SK-MEL-5 (cell line): Measurements from ENCODE around the gene CEACAM1. TPM values are rescaled to one million over a fixed set of nuclear protein-coding genes. Genes with fewer than 3 reads are reported as not detected.
A peak's percentile ranks its signal among the peaks of the same experiment; 100 is the strongest.
"Not testable (repeated sequence)": the region's sequence is repeated elsewhere in the genome, so short reads cannot be mapped to it uniquely, and the experiment has no call there.

Source experiments
- DNase-seq: peaks from one replicate; pipeline ENCODE4 v3.0.0-alpha.2; 2016; ENCODE audit warnings: low read depth, low spot score
- in situ Hi-C: cut with HindIII; loops from 2 replicates; pipeline ENCODE4 v1.10.0; 2016; ENCODE audit warnings: low sequenced_read_pairs, high pct_unique_total_duplicates, low pct_unique_long_range_greater_than_20kb
- total RNA-seq: library from RNA; depleted of rRNA; stranded (reverse); fragments of >200 nt; shearing (Covaris generic); gene quantifications from 2 replicates; pipeline ENCODE4 v1.2.3, GENCODE V29; 2014

Gene CEACAM1
- total RNA-seq, 1 experiment from 2014 or later: 31.2 TPM

DNA sequence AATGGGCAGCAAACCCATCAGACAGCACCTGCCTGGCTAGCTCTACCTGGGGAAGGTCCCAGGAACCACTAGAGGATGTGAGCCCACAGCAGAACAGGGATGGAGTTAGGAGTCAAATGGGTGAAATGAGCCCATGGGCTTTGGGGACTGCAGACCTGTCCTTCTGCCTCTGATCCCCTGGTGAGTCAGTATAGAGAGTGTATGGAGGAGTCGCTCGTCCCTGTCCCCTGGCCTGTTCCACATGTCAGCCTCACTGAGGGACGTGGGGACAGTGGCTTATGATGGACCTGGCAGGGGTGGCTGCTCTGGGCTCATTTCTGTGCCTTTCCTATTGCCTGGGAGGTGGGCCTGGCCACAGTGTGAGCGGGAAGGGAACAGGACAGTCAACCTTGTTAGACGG lies 4.0 kb downstream of the CEACAM1 start:
- no peak for DNase-seq
- in situ Hi-C loops: no loop called here

DNA sequence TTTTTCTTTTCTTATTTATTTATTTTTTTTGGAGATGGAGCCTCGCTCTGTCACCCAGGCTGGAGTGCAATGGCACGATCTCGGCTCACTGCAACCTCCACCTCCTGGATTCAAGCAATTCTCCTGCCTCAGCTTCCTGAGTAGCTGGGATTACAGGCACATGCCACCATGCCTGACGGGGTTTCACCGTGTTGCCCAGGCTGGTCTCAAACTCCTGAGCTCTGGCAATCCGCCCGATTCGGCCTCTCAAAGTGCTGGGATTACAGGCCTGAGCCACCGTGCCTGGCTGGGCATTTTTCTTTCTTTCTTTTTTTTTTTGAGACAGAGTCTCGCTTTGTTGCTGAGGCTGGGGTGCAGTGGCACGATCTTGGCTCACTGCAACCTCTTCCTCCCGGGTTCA lies 6.0 kb downstream of the CEACAM1 start:
- in situ Hi-C loops, DNase-seq: not testable (repeated sequence)

GRCh38 chr19:42521346-42522030 lies 6.8 kb downstream of the CEACAM1 start:
- no peak for DNase-seq
- in situ Hi-C loops: no loop called here

DNA sequence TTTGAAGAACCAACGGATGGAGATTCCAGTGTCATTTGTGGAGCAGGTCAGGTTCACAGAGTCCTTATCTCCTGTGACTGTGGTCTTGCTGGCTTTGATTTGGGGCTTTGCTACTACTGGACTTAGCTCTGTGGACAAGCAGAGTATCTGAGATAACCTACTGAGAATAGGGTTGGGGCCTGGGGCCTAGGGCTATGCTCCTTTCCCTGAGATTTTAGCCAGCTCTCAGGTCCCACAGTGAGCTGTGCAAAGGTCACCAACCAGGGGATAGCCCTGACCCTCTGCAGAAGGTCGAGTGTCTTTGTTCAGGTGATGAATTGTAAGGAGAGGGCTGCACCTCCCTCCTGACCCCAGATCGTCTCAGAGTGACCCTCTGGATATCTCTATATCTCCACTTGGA lies 9.2 kb downstream of the CEACAM1 start:
- in situ Hi-C loops: no loop called here
- no peak for DNase-seq

DNA sequence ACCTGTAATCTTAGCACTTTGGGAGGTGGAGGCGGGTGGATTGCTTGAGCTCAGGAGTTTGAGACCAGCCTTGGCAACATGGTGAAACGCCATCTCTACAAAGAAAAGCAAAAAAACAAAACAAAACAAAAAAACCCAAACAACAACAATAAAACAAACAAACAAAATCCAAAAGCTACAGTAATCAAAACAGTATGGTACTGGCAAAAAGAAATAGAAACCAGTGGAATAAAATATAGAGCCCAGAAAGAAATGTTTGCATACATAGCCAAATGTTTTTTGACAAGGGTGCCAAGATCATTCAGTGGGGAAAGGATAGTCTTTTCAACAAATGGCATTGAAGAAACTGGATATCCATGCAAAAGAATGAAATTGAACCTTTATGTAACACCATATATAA lies 11.5 kb downstream of the CEACAM1 start:
- in situ Hi-C loops: no loop called here
- no peak for DNase-seq

DNA sequence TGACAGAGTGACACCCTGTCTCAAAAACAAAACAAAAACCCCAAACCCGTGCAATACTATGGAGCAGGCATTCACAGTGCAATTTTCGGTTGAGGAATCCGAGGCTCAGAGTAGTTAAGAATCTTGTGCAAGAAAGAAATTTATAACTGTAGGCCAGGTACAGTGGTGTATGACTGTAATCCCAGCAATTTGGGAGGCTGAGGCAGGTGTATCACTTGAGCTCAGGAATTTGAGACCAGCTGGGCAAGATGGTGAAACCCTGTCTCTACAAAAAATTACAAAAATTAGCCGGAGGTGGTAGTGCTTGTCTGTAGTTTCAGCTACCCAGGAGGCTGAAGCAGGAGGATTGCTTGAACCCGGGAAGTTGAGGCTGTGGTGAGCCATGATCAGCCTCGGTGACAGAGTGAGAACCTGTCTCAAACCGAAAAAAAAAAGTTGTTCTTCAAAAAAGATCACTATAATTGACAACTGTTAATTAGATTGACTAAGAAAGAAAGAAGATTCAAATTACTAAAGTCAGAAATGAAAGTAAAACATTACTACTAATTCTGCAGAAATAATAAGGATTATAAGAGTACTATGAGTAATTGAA lies 12.9 kb downstream of the CEACAM1 start:
- in situ Hi-C loops: no loop called here
- DNase-seq: no peak

DNA sequence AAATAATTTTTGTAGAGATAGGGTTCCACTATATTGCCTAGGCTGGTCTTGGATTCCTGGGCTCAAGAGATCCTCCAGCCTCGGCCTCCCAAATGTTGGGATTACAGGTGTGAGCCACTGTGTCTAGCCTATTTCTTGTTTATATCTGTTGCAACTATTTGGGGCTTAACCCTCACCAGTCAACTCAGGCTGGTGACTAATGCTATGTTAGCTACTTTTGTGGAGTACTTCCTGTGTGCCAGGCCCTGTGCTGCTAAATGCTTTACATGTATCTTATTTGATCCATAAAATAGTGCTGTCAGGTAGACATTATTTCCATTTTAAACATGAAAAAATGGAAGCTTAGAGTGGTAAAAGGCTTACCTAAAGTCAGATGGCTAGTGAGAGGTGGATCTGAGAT lies 13.8 kb downstream of the CEACAM1 start:
- DNase-seq: no peak
- in situ Hi-C loops: no loop called here

DNA sequence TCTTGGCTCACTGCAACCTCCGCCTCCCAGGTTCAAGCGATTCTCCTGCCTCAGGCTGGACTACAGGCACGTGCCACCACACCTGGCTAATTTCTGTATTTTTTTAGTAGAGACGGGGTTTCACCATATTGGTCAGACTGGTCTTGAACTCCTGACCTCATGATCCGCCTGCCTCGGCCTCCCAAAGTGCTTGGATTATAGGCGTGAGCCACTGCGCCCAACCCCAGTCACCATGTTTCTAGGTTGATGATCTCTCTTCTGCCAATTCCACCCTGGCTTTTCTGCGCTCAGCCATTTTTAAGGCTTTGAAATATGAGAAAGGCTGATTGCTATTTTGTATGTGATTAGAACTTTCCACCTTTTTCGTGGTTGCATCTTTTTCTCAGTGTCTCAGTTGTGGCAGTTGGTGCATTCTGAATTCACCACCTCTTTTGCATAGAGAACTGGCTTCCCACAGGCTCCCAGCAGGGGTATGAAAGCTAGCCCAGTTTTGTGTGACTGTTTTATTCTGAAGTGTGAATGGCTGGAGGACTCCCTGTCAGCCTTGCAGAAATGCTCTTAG lies 15.5 kb downstream of the CEACAM1 start:
- in situ Hi-C loops: no loop called here
- DNase-seq: no peak

GRCh38 chr19:42512130-42512636 lies 16.1 kb downstream of the CEACAM1 start:
- no peak for DNase-seq
- in situ Hi-C loops: no loop called here

GRCh38 chr19:42511340-42511739 lies 16.9 kb downstream of the CEACAM1 start:
- in situ Hi-C loops: no loop called here

DNA sequence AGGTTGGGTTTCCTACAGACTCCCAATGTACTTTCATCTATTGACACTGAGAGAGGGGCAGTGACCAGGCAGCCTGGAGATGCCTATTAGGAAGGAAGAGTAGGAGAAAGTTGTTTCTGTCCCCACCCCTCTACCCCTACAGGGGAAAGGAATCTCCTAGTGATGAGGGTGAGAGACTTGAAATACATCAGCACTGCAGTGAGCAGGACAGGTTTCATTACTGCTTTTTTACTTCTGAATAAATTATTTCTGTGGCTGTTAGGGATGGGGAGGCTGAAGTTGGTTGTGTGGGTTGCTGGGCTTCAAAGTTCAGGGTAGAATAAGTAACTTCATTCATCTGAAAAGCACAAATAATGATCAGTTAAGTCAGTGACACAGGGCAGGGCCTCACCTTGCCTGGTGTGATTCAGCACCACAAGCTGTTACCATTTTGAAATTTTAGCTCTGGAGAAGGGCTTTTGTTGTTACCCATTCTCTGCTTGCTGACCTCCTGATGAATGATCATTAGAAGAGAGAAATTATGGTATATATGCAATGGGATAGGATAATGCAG lies 19.3 kb downstream of the CEACAM1 start:
- in situ Hi-C loops: no loop called here
- no peak for DNase-seq

More at GRCh38 chr19:42511340-42511739, 16.9 kb downstream of the CEACAM1 start:
- DNase-seq: no peak

DNA sequence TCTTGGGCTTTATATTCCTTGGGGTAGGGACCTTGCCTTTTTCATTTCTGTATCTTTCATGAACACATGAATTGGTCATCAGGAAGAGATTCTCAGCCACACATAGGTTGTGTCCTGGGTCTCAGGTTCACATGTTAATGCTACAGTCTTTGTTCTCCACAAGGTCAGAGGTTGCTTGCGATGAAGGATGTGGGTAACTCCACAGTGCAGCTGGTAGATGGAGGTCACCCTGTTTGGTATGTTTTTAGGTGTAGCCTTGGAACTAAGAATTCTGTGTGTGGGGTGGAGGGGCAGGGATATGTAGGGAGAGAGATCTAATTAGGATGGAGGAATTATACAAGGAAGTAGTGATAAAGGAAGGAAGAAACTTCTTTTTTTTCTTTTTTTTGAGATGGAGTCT lies 23.2 kb downstream of the CEACAM1 start:
- in situ Hi-C loops: no loop called here
- DNase-seq: no peak

- in situ Hi-C loops: no loop called here
- no peak for DNase-seq
Observed at GRCh38 chr19:42501733-42502132, 26.5 kb downstream of the CEACAM1 start.

- DNase-seq, in situ Hi-C loops: not testable (repeated sequence)
Observed at GRCh38 chr19:42501243-42501642, 27.0 kb downstream of the CEACAM1 start.

- in situ Hi-C loops: no loop called here
- no peak for DNase-seq
Observed at GRCh38 chr19:42498169-42498757, 30.0 kb downstream of the CEACAM1 start.

DNA sequence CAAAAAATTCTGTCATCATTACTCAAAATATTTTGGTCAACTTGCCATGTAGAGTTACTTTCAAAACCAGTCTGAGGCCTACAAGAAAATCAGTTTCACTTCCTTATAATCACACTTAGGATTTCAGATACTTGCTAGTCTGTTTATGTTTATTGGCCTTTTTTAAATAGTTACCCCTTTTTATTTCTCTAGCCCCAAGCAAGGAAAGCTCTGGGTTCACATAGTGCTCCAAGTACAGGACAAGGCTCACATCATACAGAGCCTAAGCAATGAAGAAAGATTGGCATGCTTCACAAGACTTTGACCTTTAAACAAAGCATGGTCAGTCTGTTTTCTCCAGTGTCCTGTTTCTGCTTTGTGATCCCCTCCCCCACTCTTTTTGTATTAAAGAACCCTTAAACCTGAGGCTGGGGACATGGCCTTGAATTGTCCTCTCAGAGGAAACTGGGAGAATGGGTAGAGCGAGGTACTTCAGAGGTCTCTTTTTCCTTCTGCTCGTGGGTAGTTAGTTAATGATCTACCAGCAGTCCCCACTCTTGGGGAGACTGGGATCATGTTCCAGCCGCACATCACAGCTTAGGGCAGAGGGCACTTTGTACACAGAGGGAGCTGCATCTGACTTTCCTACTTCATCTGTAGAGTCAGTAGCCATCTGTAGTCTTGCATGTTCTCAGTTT lies 30.7 kb downstream of the CEACAM1 start:
- peak; percentile 68 for DNase-seq
- in situ Hi-C loops: no loop called here

DNA sequence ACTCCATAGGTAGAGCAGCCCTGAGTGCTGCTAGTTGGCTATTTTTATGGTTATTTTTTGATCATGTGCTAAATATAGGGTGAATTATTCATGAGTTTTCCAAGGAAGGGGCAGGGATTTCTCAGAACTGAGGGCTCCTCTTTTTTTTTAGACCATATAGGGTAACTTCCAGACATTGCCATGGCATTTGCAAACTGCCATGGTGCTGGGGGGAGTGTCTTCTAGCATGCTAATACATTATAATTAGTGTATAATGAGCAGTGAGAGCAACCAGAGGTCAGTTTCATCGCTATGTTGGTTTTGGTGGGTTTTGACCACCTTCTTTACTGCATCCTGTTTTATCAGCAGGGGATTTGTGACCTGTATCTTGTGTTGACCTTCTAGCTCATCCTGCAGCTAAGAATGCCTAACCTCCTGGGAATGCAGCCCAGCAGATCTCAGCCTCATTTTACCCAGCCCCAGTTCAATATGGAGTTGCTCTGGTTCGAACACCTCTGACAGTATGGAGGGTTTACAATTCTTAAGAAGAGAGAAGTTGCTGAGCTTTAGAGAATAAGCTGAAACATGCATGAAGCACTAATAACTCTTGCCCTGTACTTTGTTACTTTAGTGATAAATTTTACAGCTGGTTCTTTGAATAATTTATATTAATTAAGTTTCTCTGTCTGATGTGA lies 31.7 kb downstream of the CEACAM1 start:
- in situ Hi-C loops: no loop called here
- no peak for DNase-seq
